GM10248 (cell line): Measurements from ENCODE around the gene FARS2.

ENCODE experiments used
- CTCF ChIA-PET: fragments of 300-600 bp; sonication (Branson Sonifier 250); formaldehyde crosslinking; extraction: SDS; loops from one replicate; lab custom pipeline; 2021; ENCODE audit warnings: antibody characterized with exemption; lab: Yijun Ruan, JAX
- POLR2A ChIA-PET: fragments of 350-650 bp; sonication (Branson Sonifier 250); formaldehyde crosslinking; extraction: SDS; loops from one replicate; lab custom pipeline; 2020; ENCODE audit warnings: antibody characterized with exemption; lab: Yijun Ruan, JAX
- DNase-seq: peaks from one replicate; pipeline ENCODE4 v3.0.0; 2012; ENCODE audit errors: extremely low spot score
- CTCF ChIP-seq: IDR thresholded peaks from 2 replicates; pipeline ENCODE4 v1.5.1; 2012; ENCODE audit warnings: mild to moderate bottlenecking, low read depth; ENCODE audit errors: extremely low read depth, missing control alignments, control extremely low read depth

Gene FARS2

GRCh38 chr6:5537967-5538366 lies 276.7 kb downstream of the FARS2 start:
- TF ChIP-seq CTCF: no peak
- POLR2A ChIA-PET: no interaction called here
- DNase-seq: no peak
- CTCF ChIA-PET: no interaction called here

GRCh38 chr6:5540370-5540769 lies 279.1 kb downstream of the FARS2 start:
- DNase-seq: no peak
- ChIA-PET CTCF (no interaction called here), POLR2A (no interaction called here)
- no peak for TF ChIP-seq CTCF

GRCh38 chr6:5541025-5541424 lies 279.7 kb downstream of the FARS2 start:
- CTCF ChIA-PET: no interaction called here
- POLR2A ChIA-PET: no interaction called here
- no peak for DNase-seq
- no peak for TF ChIP-seq CTCF

- CTCF ChIA-PET: no interaction called here
- no peak for TF ChIP-seq CTCF
- POLR2A ChIA-PET: no interaction called here
- no peak for DNase-seq
These were observed 280.6 kb downstream of the FARS2 start for GRCh38 chr6:5541751-5542432.

- no peak for DNase-seq
- no peak for TF ChIP-seq CTCF
- ChIA-PET CTCF (no interaction called here), POLR2A (no interaction called here)
These were observed 286.2 kb downstream of the FARS2 start for GRCh38 chr6:5547556-5547955.

- POLR2A ChIA-PET: no interaction called here
- TF ChIP-seq CTCF: no peak
- CTCF ChIA-PET: interaction anchor here (1.0 kb wide), 1 partner anchor 9 kb away, joined by 3 read pairs; no protein-coding TSS in a partner anchor
- no peak for DNase-seq
These were observed 289.3 kb downstream of the FARS2 start for GRCh38 chr6:5550631-5551030.

GRCh38 chr6:5552243-5552642 lies 290.9 kb downstream of the FARS2 start:
- no peak for TF ChIP-seq CTCF
- POLR2A ChIA-PET: no interaction called here
- CTCF ChIA-PET: no interaction called here
- no peak for DNase-seq
